ENCODE results near the gene UBE2E2.

The UBE2E2 gene

GRCh38 chr3:23174426-23175039 is 28.6 kb upstream of the UBE2E2 start:
- TF ChIP-seq SIN3A (IDR thresholded peaks at IDR 0.05; ENCODE audit: borderline replicate concordance, insufficient read depth, low read length), result no peak

GRCh38 chr3:23175341-23176083 is 27.6 kb upstream of the UBE2E2 start:
- TF ChIP-seq FOXP2 (optimal IDR thresholded peaks at IDR 0.05; ENCODE audit: borderline replicate concordance, extremely low read depth, extremely low read length, insufficient read depth), result no peak
- TF ChIP-seq POLR2AphosphoS5 (IDR thresholded peaks at IDR 0.05; ENCODE audit: low read depth, low read length), result no peak
- TF ChIP-seq REST (IDR thresholded peaks at IDR 0.05; ENCODE audit: insufficient read depth in 1 of 2, low read depth in 2 of 2, low read length in 2 of 2), result no peak
- TF ChIP-seq SIN3A (IDR thresholded peaks at IDR 0.05; ENCODE audit: borderline replicate concordance, insufficient read depth, low read length), result no peak
- TF ChIP-seq TAF1 (IDR thresholded peaks at IDR 0.05; ENCODE audit: borderline replicate concordance, insufficient read depth, low read length), result no peak

GRCh38 chr3:23182996-23183513 is 20.1 kb upstream of the UBE2E2 start:
- TF ChIP-seq SIN3A (IDR thresholded peaks at IDR 0.05; ENCODE audit: borderline replicate concordance, insufficient read depth, low read length) (no peak), POLR2AphosphoS5 (IDR thresholded peaks at IDR 0.05; ENCODE audit: low read depth, low read length) (no peak), TAF1 (IDR thresholded peaks at IDR 0.05; ENCODE audit: borderline replicate concordance, insufficient read depth, low read length) (no peak), FOXP2 (optimal IDR thresholded peaks at IDR 0.05; ENCODE audit: borderline replicate concordance, extremely low read depth, extremely low read length, insufficient read depth) (no peak), REST (IDR thresholded peaks at IDR 0.05; ENCODE audit: insufficient read depth in 1 of 2, low read depth in 2 of 2, low read length in 2 of 2) (no peak)

- no peak for TF ChIP-seq TAF1 (IDR thresholded peaks at IDR 0.05; ENCODE audit: borderline replicate concordance, insufficient read depth, low read length)
- TF ChIP-seq SIN3A (IDR thresholded peaks at IDR 0.05; ENCODE audit: borderline replicate concordance, insufficient read depth, low read length), result no peak
- TF ChIP-seq REST (IDR thresholded peaks at IDR 0.05; ENCODE audit: insufficient read depth in 1 of 2, low read depth in 2 of 2, low read length in 2 of 2), result no peak
- TF ChIP-seq FOXP2 (optimal IDR thresholded peaks at IDR 0.05; ENCODE audit: borderline replicate concordance, extremely low read depth, extremely low read length, insufficient read depth), result no peak
- TF ChIP-seq POLR2AphosphoS5 (IDR thresholded peaks at IDR 0.05; ENCODE audit: low read depth, low read length), result no peak
Observed at GRCh38 chr3:23183731-23184130, 19.4 kb upstream of the UBE2E2 start.

GRCh38 chr3:23185861-23186260 is 17.3 kb upstream of the UBE2E2 start:
- TF ChIP-seq FOXP2 (optimal IDR thresholded peaks at IDR 0.05; ENCODE audit: borderline replicate concordance, extremely low read depth, extremely low read length, insufficient read depth) (no peak), TAF1 (IDR thresholded peaks at IDR 0.05; ENCODE audit: borderline replicate concordance, insufficient read depth, low read length) (no peak), POLR2AphosphoS5 (IDR thresholded peaks at IDR 0.05; ENCODE audit: low read depth, low read length) (no peak), REST (IDR thresholded peaks at IDR 0.05; ENCODE audit: insufficient read depth in 1 of 2, low read depth in 2 of 2, low read length in 2 of 2) (no peak), SIN3A (IDR thresholded peaks at IDR 0.05; ENCODE audit: borderline replicate concordance, insufficient read depth, low read length) (no peak)
